ENCODE measurements around the gene ZNF202. TPM values are rescaled to one million over a fixed set of nuclear protein-coding genes. Genes with fewer than 3 reads are reported as not detected.

Gene ZNF202
- total RNA-seq, 2 experiments from 2014 or later: 6.8 to 8.0 TPM

GRCh38 chr11:123707206-123707605 lies 34.3 kb downstream of the ZNF202 start:
- DNase-seq (no peak), ATAC-seq (ENCODE audit: poor library complexity) (no peak)
- Mint-ChIP-seq H3K4me1 (ENCODE audit: low read depth) (no peaks in the 10 kb centered on the region), H3K9me3 (no peaks in the 10 kb centered on the region), H3K4me3 (no peak overlapping the region), H3K27me3 (peaks cover 14% of the 10 kb centered on the region), H3K27ac (no peak overlapping the region), H3K36me3 (ENCODE audit: low read depth) (no peaks in the 10 kb centered on the region)
- Histone ChIP-seq H3K27ac (ENCODE audit: low read depth in 1 of 2, low read length in 2 of 2) (no peak overlapping the region), H3K36me3 (ENCODE audit: insufficient read depth, low read length) (no peaks in the 10 kb centered on the region), H3K4me3 (ENCODE audit: low read length) (no peak overlapping the region), H3K4me1 (ENCODE audit: insufficient read depth, low read length) (no peaks in the 10 kb centered on the region), H3K9me3 (ENCODE audit: control insufficient read depth in 1 of 2, insufficient read depth in 1 of 2, low read length in 2 of 2) (no peaks in the 10 kb centered on the region), H3K27me3 (ENCODE audit: control insufficient read depth in 1 of 2, insufficient read depth in 2 of 2, low read length in 2 of 2) (no peaks in the 10 kb centered on the region)
- intact Hi-C loops (cut with DNase I, micrococcal nuclease): loop anchor here (1.0 to 2.0 kb wide), 4 partner anchors 26 to 127 kb away; no protein-coding TSS in a partner anchor
- POLR2A ChIA-PET: no interaction called here
- CTCF ChIA-PET: interaction anchor here (0.6 to 2.0 kb wide), 6 partner anchors 10 to 126 kb away, joined by 3 to 16 read pairs (median 8); no protein-coding TSS in a partner anchor
- TF ChIP-seq, protein P1, sequence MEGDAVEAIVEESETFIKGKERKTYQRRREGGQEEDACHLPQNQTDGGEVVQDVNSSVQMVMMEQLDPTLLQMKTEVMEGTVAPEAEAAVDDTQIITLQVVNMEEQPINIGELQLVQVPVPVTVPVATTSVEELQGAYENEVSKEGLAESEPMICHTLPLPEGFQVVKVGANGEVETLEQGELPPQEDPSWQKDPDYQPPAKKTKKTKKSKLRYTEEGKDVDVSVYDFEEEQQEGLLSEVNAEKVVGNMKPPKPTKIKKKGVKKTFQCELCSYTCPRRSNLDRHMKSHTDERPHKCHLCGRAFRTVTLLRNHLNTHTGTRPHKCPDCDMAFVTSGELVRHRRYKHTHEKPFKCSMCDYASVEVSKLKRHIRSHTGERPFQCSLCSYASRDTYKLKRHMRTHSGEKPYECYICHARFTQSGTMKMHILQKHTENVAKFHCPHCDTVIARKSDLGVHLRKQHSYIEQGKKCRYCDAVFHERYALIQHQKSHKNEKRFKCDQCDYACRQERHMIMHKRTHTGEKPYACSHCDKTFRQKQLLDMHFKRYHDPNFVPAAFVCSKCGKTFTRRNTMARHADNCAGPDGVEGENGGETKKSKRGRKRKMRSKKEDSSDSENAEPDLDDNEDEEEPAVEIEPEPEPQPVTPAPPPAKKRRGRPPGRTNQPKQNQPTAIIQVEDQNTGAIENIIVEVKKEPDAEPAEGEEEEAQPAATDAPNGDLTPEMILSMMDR (IDR thresholded peaks at IDR 0.05): no peak

DNA sequence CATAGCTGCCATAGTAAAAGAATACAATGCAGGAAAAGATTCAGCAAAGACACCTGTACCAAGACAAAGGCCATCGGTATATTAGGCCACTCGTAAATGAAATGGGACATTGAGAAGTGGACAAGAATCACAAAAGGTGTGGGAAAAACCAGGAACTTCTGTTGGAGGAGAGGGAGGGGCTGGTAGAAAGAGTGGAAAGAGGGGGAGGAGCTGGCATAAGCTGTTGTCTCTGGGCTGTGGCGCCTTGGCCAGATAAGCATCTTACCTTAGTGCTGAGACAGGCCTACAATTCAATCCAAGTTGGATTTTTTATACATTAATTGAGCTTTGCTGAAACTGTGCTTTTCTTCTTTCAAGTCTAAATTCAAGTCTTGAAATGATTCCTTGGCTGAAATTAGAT lies 37.1 kb downstream of the ZNF202 start:
- ChIA-PET CTCF (no interaction called here), POLR2A (no interaction called here)
- intact Hi-C loops (cut with DNase I, micrococcal nuclease): no loop called here
- no peak overlapping the region for H3K27ac ChIP-seq (ENCODE audit: low read depth in 1 of 2, low read length in 2 of 2)
- ATAC-seq (ENCODE audit: poor library complexity) (no peak), DNase-seq (no peak)
- peaks cover 0 to 4% of the 10 kb centered on the region in 2 experiments for H3K27me3 ChIP-seq (ENCODE audit: control insufficient read depth in 1 of 2, insufficient read depth in 2 of 2, low read length in 2 of 2)
- H3K36me3 Mint-ChIP-seq (ENCODE audit: low read depth): no peaks in the 10 kb centered on the region
- H3K36me3 ChIP-seq (ENCODE audit: insufficient read depth, low read length): no peaks in the 10 kb centered on the region
- H3K4me1 Mint-ChIP-seq (ENCODE audit: low read depth): no peaks in the 10 kb centered on the region
- H3K27ac Mint-ChIP-seq: no peak overlapping the region
- H3K27me3 Mint-ChIP-seq: peaks cover 14% of the 10 kb centered on the region
- no peaks in the 10 kb centered on the region for H3K4me1 ChIP-seq (ENCODE audit: insufficient read depth, low read length)
- no peak overlapping the region for H3K4me3 Mint-ChIP-seq
- no peaks in the 10 kb centered on the region for H3K9me3 ChIP-seq (ENCODE audit: control insufficient read depth in 1 of 2, insufficient read depth in 1 of 2, low read length in 2 of 2)
- H3K4me3 ChIP-seq (ENCODE audit: low read length): no peak overlapping the region
- TF ChIP-seq, protein P1 (IDR thresholded peaks at IDR 0.05): no peak
- no peaks in the 10 kb centered on the region for H3K9me3 Mint-ChIP-seq

DNA sequence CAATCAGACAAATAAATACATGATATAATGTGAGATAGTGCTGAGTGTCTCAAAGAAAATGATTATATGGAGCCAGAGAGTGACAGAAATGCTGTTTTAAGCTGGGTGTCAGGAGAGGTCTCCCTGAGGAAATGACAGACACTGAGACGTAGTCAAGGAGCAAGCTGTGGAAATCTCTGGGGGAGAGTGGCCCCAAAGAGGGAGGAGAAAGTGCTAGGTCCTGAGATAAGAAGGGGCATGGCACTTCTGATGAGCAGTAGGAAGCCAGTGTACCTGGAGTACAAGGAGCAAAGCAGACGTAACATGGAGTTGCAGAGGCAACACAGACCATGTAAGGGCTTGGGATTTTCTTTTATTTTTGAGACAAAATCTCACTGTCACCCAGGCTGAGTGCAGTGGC lies 38.8 kb downstream of the ZNF202 start:
- no peak overlapping the region for H3K27ac ChIP-seq (ENCODE audit: low read depth in 1 of 2, low read length in 2 of 2)
- H3K9me3 ChIP-seq (ENCODE audit: control insufficient read depth in 1 of 2, insufficient read depth in 1 of 2, low read length in 2 of 2): no peaks in the 10 kb centered on the region
- H3K36me3 ChIP-seq (ENCODE audit: insufficient read depth, low read length): no peaks in the 10 kb centered on the region
- intact Hi-C loops (cut with DNase I, micrococcal nuclease): no loop called here
- ATAC-seq (ENCODE audit: poor library complexity) (no peak), DNase-seq (no peak)
- no peaks in the 10 kb centered on the region for H3K4me1 ChIP-seq (ENCODE audit: insufficient read depth, low read length)
- CTCF ChIA-PET: no interaction called here
- Mint-ChIP-seq H3K4me1 (ENCODE audit: low read depth) (no peaks in the 10 kb centered on the region), H3K36me3 (ENCODE audit: low read depth) (no peaks in the 10 kb centered on the region), H3K27me3 (peaks cover 23% of the 10 kb centered on the region), H3K9me3 (no peaks in the 10 kb centered on the region), H3K4me3 (no peak overlapping the region), H3K27ac (no peak overlapping the region)
- peaks cover 0 to 4% of the 10 kb centered on the region in 2 experiments for H3K27me3 ChIP-seq (ENCODE audit: control insufficient read depth in 1 of 2, insufficient read depth in 2 of 2, low read length in 2 of 2)
- no peak overlapping the region for H3K4me3 ChIP-seq (ENCODE audit: low read length)
- POLR2A ChIA-PET: no interaction called here
- TF ChIP-seq, protein P1 (IDR thresholded peaks at IDR 0.05): no peak

Measured in CD4-positive, alpha-beta T cell (primary cell).